Measurements from ENCODE around the gene HOXD10.

HOXD10 gene

DNA sequence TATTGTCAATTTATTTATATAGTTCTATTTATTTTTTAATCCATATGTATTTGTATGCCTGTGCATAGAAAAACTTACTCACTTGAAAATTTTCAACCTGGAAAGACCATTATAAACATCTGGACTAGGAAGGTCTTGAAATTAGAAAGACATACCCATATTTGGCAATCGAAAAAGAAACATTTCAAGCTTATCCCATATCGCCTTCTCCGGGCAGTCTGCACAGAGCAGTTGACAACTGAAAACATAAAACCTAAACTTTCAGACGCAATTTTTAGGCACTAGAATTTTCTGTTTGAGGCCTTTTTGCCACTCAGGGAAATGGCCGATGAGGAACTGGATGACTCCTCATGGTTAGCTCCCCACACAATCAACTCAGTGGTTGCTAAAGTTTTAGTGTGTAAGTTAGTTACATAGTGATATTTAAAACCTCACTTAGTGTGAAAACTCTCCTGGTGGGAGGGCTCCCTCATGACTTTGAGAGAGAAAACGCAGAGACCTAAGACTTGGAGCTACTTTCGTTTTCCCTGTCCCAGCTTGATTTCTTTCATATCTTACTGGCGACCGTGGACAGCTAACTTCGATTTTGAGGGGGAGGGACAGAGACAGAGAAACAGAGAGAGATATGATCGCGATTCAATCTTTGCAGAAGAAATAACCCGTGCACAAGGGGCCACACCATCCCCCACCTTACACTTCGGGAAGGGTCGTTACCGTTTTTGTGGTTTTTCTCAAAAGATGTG lies 20.2 kb upstream of the HOXD10 start:
- no peak for DNase-seq (ENCODE audit: low read depth)
- no peak overlapping the region for H3K4me3 ChIP-seq (ENCODE audit: control insufficient read depth, low read depth, low read length)
- TF ChIP-seq, protein P1, sequence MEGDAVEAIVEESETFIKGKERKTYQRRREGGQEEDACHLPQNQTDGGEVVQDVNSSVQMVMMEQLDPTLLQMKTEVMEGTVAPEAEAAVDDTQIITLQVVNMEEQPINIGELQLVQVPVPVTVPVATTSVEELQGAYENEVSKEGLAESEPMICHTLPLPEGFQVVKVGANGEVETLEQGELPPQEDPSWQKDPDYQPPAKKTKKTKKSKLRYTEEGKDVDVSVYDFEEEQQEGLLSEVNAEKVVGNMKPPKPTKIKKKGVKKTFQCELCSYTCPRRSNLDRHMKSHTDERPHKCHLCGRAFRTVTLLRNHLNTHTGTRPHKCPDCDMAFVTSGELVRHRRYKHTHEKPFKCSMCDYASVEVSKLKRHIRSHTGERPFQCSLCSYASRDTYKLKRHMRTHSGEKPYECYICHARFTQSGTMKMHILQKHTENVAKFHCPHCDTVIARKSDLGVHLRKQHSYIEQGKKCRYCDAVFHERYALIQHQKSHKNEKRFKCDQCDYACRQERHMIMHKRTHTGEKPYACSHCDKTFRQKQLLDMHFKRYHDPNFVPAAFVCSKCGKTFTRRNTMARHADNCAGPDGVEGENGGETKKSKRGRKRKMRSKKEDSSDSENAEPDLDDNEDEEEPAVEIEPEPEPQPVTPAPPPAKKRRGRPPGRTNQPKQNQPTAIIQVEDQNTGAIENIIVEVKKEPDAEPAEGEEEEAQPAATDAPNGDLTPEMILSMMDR (conservative IDR thresholded peaks at IDR 0.05; ENCODE audit: control insufficient read depth, insufficient read depth, low read depth, low read length), result no peak

- DNase-seq (ENCODE audit: low read depth), result peak; percentile 59
- peak overlapping the region; percentile 7 for H3K4me3 ChIP-seq (ENCODE audit: control insufficient read depth, low read depth, low read length)
- TF ChIP-seq, protein P1 (conservative IDR thresholded peaks at IDR 0.05; ENCODE audit: control insufficient read depth, insufficient read depth, low read depth, low read length), result peak; percentile 71
These were observed 19.4 kb upstream of the HOXD10 start for GRCh38 chr2:176096986-176097819.

DNA sequence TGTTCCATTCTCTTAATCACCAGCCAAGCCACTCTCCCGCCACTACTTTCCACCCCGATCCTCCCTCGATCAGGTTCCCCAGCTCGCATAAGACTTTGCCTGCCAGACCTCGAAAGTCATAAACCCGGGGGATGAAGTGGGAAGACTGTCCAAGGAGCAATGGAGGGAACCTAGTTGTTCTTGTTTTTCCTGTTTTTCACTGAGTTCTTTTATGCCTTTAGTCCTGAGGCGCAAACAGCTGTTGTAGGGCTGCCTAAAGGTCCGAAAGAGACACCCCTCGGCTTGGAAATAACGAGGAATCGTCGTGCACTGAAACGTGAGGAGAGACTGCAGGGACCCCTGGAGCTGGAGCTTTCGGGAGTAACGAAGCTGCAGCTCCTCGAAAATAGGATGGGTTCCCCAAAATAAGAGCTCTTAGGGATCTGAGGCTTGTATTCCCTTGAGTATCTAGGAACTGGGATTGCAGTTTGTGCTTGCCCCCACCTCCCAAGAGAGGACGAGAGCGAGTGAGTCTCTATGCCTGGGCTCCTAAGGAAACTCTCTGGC lies 18.7 kb upstream of the HOXD10 start:
- TF ChIP-seq, protein P1 (conservative IDR thresholded peaks at IDR 0.05; ENCODE audit: control insufficient read depth, insufficient read depth, low read depth, low read length), result no peak
- DNase-seq (ENCODE audit: low read depth), result no peak
- H3K4me3 ChIP-seq (ENCODE audit: control insufficient read depth, low read depth, low read length), result no peak overlapping the region

GRCh38 chr2:176098366-176099158 lies 18.0 kb upstream of the HOXD10 start:
- no peak overlapping the region for H3K4me3 ChIP-seq (ENCODE audit: control insufficient read depth, low read depth, low read length)
- TF ChIP-seq, protein P1 (conservative IDR thresholded peaks at IDR 0.05; ENCODE audit: control insufficient read depth, insufficient read depth, low read depth, low read length), result no peak
- no peak for DNase-seq (ENCODE audit: low read depth)

DNA sequence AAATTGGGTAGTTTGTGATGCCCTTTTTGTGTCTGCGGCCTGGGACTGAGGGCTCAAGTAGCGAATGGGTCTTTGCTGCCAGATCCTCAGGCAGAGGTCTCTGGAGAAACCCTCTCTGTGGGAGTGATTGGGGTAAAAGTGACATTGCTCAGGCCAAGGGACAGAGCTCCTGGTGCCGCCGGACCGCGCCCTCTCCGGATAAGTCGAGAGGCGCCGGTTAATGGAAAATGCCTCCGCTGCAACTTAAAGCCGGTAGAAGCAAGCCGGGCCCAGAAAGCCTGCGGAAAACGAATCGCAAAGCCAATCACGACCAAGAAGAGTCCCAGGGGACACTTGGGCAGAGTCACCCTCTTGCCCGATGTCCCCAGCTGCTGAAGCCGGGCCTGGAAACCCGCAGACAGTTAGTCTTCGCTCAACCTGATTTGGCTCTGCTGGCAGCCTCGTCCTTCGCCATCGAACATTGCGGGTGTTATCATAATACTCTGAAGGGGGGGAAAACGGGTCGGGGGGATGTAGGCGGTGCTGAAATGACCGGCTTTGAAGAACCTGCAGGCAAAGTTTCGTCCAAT lies 17.3 kb upstream of the HOXD10 start:
- H3K4me3 ChIP-seq (ENCODE audit: control insufficient read depth, low read depth, low read length), result no peak overlapping the region
- TF ChIP-seq, protein P1 (conservative IDR thresholded peaks at IDR 0.05; ENCODE audit: control insufficient read depth, insufficient read depth, low read depth, low read length), result no peak
- no peak for DNase-seq (ENCODE audit: low read depth)
